GM13976 (cell line): ENCODE results near the gene MARCHF3.

Experiments
- DNase-seq: peaks from one replicate; pipeline ENCODE4 v3.0.0; 2012; ENCODE audit warnings: low spot score
- in situ Hi-C: fragments of 300-500 bp; cut with MboI; formaldehyde crosslinking; loops from one replicate; pipeline ENCODE4 v1.12.0; 2022; ENCODE audit warnings: low sequenced_read_pairs, mixed read lengths, inconsistent platforms; ENCODE audit not compliant: unreplicated experiment
- TF ChIP-seq, protein P1 (sequence below): IDR thresholded peaks from 2 replicates; pipeline ENCODE4 v1.5.1; 2012; ENCODE audit warnings: borderline replicate concordance, mild to moderate bottlenecking; ENCODE audit not compliant: insufficient read depth; ENCODE audit errors: extremely low read depth, missing control alignments, control extremely low read depth

The MARCHF3 gene

GRCh38 chr5:126926187-126926586 is 104.2 kb downstream of the MARCHF3 start:
- no peak for DNase-seq
- in situ Hi-C loops, result no loop called here
- TF ChIP-seq, protein P1, sequence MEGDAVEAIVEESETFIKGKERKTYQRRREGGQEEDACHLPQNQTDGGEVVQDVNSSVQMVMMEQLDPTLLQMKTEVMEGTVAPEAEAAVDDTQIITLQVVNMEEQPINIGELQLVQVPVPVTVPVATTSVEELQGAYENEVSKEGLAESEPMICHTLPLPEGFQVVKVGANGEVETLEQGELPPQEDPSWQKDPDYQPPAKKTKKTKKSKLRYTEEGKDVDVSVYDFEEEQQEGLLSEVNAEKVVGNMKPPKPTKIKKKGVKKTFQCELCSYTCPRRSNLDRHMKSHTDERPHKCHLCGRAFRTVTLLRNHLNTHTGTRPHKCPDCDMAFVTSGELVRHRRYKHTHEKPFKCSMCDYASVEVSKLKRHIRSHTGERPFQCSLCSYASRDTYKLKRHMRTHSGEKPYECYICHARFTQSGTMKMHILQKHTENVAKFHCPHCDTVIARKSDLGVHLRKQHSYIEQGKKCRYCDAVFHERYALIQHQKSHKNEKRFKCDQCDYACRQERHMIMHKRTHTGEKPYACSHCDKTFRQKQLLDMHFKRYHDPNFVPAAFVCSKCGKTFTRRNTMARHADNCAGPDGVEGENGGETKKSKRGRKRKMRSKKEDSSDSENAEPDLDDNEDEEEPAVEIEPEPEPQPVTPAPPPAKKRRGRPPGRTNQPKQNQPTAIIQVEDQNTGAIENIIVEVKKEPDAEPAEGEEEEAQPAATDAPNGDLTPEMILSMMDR, result no peak

GRCh38 chr5:126925482-126925881 is 104.9 kb downstream of the MARCHF3 start:
- TF ChIP-seq, protein P1, result no peak
- DNase-seq, result no peak
- in situ Hi-C loops, result no loop called here

DNA sequence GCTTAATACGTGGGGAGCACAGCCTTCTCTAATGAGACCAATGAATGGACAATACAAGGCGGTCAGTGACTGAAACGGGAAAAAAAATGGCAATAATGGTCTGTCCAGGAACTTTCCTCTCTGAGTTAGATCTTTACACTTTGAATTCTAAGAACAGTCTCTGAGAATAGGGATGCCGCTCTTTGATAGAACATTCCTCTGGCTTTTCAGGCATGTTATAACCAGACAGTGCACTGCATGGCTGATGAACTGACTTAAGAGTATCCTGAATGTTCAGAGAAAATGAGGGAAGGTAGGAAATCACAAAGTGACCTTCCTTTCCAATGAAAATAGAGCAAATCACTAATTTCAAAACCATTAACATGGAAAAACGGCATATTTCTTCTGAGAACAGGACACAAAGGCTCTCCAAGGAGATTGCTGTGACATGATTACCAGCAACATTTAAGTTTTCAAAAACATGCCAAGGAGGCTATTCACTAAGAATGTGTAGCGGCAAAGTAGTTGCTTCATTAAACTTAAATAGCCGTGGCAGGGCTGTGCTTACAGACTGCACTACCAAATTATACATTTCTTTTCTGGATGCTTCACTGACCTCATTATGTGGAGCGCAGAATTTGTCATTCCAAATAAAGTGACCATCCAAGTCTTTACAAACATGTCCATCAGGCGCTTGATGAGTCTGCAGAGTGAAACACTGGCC is 105.9 kb downstream of the MARCHF3 start:
- DNase-seq, result no peak
- in situ Hi-C loops, result no loop called here
- TF ChIP-seq, protein P1, result no peak

GRCh38 chr5:126921241-126922091 is 108.9 kb downstream of the MARCHF3 start:
- in situ Hi-C loops, result no loop called here
- DNase-seq, result no peak
- TF ChIP-seq, protein P1, result no peak

DNA sequence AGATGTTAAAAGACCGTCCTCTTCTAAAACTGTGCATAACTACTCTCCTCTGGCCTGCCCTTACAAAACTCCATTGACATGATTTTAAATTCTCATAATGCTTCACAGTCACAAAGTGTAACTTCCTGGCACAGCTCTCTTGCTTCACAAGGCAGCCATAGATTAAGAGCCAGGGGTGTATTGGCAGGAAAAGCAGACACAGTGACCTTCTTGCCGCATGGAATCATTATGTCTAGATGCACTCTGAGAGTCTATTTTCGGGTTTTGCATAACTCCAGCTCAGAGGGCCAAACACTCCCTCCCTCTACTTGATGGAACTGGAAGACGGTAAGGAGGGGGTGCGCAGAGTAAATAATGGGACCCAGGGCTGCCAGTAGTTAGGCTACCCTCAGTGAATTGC is 110.1 kb downstream of the MARCHF3 start:
- DNase-seq, result no peak
- TF ChIP-seq, protein P1, result no peak
- in situ Hi-C loops, result no loop called here

- DNase-seq, result no peak
- TF ChIP-seq, protein P1, result no peak
- in situ Hi-C loops, result no loop called here
Observed at GRCh38 chr5:126919566-126919965, 110.8 kb downstream of the MARCHF3 start.

GRCh38 chr5:126918615-126918957 is 111.8 kb downstream of the MARCHF3 start:
- DNase-seq, result no peak
- in situ Hi-C loops, result no loop called here
- TF ChIP-seq, protein P1, result no peak
